Keratinocyte (primary cell): Measurements from ENCODE around the gene XCL1. TPM values are rescaled to one million over a fixed set of nuclear protein-coding genes. Genes with fewer than 3 reads are reported as not detected.

Experiments used
- DNase-seq: peaks from one replicate; pipeline ENCODE4 v3.0.0-alpha.2; 2011; ENCODE audit warnings: low read depth, missing footprints, low spot score
- FAIRE-seq: peaks from 2 replicates; lab custom pipeline; 2011; peaks lifted over from hg19 to GRCh38; lab: Jason Lieb, UNC
- H2AFZ ChIP-seq: 2 replicates; pipeline ENCODE4 v1.6.0; 2012; ENCODE audit warnings: low read length, control low read depth, inconsistent platforms; ENCODE audit not compliant: control insufficient read depth
- H3K27ac ChIP-seq: 2 replicates; pipeline ENCODE4 v1.5.1; 2011; ENCODE audit warnings: low read length; ENCODE audit not compliant: control insufficient read depth, insufficient read depth
- H3K27me3 ChIP-seq: 3 replicates; pipeline ENCODE4 v1.6.0; 2011; ENCODE audit warnings: low read length; ENCODE audit not compliant: control insufficient read depth, insufficient read depth; ENCODE audit errors: extremely low read depth
- H3K36me3 ChIP-seq, 2 experiments: 2 replicates in 1 of 2; 3 replicates in 1 of 2; pipeline ENCODE4 v1.5.1; 2011; ENCODE audit warnings: low read length in 2 of 2, mild to moderate bottlenecking in 1 of 2; ENCODE audit not compliant: control insufficient read depth in 2 of 2, insufficient read depth in 2 of 2; ENCODE audit errors: extremely low read depth in 1 of 2
- H3K4me1 ChIP-seq: 3 replicates; pipeline ENCODE4 v1.5.1; 2011; ENCODE audit warnings: low read length; ENCODE audit not compliant: control insufficient read depth, insufficient read depth; ENCODE audit errors: extremely low read depth
- H3K4me2 ChIP-seq: 3 replicates; pipeline ENCODE4 v1.6.0; 2011; ENCODE audit warnings: low read depth, low read length; ENCODE audit not compliant: control insufficient read depth, insufficient read depth; ENCODE audit errors: extremely low read depth
- H3K4me3 ChIP-seq, 3 experiments: fragments of 200-600 bp in 1 of 3; sonication (generic) in 1 of 3; 2 replicates in 2 of 3; 3 replicates in 1 of 3; pipeline ENCODE4 v1.5.1; 2011 to 2016; ENCODE audit warnings: low read length in 3 of 3, mild to moderate bottlenecking in 3 of 3, control low read depth in 2 of 3, inconsistent platforms in 1 of 3, low read depth in 1 of 3, mixed read lengths in 1 of 3, mixed run types in 1 of 3, moderate library complexity in 1 of 3; ENCODE audit not compliant: control insufficient read depth in 2 of 3, insufficient read depth in 2 of 3; ENCODE audit errors: extremely low read depth in 1 of 3
- H3K79me2 ChIP-seq: 2 replicates; pipeline ENCODE4 v1.6.0; 2012; ENCODE audit warnings: low read length; ENCODE audit not compliant: control insufficient read depth, insufficient read depth
- H3K9ac ChIP-seq: 3 replicates; pipeline ENCODE4 v1.6.0; 2011; ENCODE audit warnings: low read length; ENCODE audit not compliant: control insufficient read depth, insufficient read depth; ENCODE audit errors: extremely low read depth
- H3K9me1 ChIP-seq: 3 replicates; pipeline ENCODE4 v1.6.0; 2011; ENCODE audit warnings: low read length; ENCODE audit not compliant: control insufficient read depth, insufficient read depth; ENCODE audit errors: extremely low read depth
- H3K9me3 ChIP-seq: 2 replicates; pipeline ENCODE4 v1.5.1; 2012; ENCODE audit warnings: low read depth, low read length; ENCODE audit not compliant: control insufficient read depth
- H4K20me1 ChIP-seq: 3 replicates; pipeline ENCODE4 v1.6.0; 2011; ENCODE audit warnings: low read length; ENCODE audit not compliant: control insufficient read depth, insufficient read depth; ENCODE audit errors: extremely low read depth
- EZH2 ChIP-seq: IDR thresholded peaks from one replicate; pipeline ENCODE4 v1.6.1; 2012; ENCODE audit warnings: inconsistent platforms, mild to moderate bottlenecking, low read length, moderate library complexity
- dilution Hi-C: fragments of 300-500 bp; cut with MboI; formaldehyde crosslinking; loops from one replicate; pipeline ENCODE4 v1.7.0; 2020; ENCODE audit warnings: low sequenced_read_pairs; ENCODE audit not compliant: extremely low pct_ligation_motif_present
- polyA plus RNA-seq, 5 experiments: library from polyadenylated mRNA; depleted of rRNA in 3 of 5; stranded (reverse) in 3 of 5; stranded (forward) in 1 of 5; unstranded in 1 of 5; fragments of >200 nt; gene quantifications; 1 replicate in 1 of 5; 2 replicates in 3 of 5; 3 replicates in 1 of 5; pipeline versions ENCODE4 v1.2.1 to v1.2.3, GENCODE V29; 2011 to 2012; ENCODE audit warnings: missing spikeins in 2 of 5, low read depth in 1 of 5, low replicate concordance in 1 of 5
- TF ChIP-seq, protein P1 (sequence below), 3 experiments: IDR thresholded peaks in 1 of 3; conservative IDR thresholded peaks in 1 of 3; optimal IDR thresholded peaks in 1 of 3; 2 replicates in 2 of 3; 3 replicates in 1 of 3; pipeline versions ENCODE3 to v1.5.1; 2011; ENCODE audit warnings: low read length in 3 of 3, mild to moderate bottlenecking in 3 of 3, moderate library complexity in 2 of 3, control low read depth in 1 of 3, inconsistent platforms in 1 of 3; ENCODE audit not compliant: insufficient read depth in 2 of 3; ENCODE audit errors: extremely low read depth in 1 of 3

The XCL1 gene
- polyA plus RNA-seq, 1 donor (not counting 4 experiments of a cell fraction or from before 2014, with no cell fraction given) = 0.18 TPM

DNA sequence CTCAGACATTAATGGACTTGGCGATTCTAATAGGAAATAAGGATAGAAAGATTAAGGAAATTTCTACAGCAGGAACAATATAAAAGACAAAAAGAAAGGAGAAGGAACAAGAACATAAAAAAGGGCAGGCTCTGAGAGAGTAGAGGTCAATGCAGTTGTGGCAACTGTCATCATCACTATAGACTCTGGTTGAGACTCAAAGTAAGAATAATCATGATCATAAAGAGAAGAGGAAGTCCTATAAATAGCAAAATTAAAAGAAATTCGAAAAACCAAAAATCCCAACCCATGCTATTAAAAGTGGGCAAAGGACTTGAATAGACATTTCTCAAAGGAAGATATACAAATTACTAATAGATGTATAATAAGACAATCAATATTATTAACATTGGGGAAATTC is 14.4 kb upstream of the XCL1 start:
- dilution Hi-C loops = no loop called here
- no peak for FAIRE-seq
- no peaks in the 10 kb centered on the region for H3K4me1 ChIP-seq

DNA sequence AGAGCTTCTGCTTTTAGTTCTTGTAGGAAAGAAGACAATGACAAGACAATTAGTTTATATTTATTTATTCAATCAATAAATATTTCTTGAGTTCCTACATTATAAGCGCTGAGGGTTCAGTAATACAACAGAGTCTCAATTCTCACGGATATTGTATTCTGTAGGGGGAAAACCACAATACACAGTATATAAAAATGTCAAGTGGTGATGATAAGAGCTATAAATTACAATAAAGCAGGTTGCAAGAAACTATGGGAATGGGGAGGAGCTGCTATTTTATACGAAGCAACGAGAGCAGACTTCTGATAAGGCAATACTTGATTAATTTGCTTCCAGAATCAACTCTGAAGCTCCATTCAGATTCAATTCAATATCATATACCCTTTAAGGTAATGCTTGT is 10.6 kb upstream of the XCL1 start:
- Histone ChIP-seq H3K4me2 (no peak overlapping the region), H3K27ac (no peak overlapping the region), H3K9ac (no peak overlapping the region), H3K9me3 (no peaks in the 10 kb centered on the region), H3K79me2 (no peaks in the 10 kb centered on the region), H4K20me1 (no peaks in the 10 kb centered on the region), H3K9me1 (no peaks in the 10 kb centered on the region), H3K4me1 (no peaks in the 10 kb centered on the region), H3K36me3 (no peaks in the 10 kb centered on the region), H3K4me3 (no peak overlapping the region), H2AFZ (no peak overlapping the region), H3K27me3 (peaks cover 4% of the 10 kb centered on the region)
- no peak for FAIRE-seq
- dilution Hi-C loops = no loop called here
- TF ChIP-seq, protein P1, sequence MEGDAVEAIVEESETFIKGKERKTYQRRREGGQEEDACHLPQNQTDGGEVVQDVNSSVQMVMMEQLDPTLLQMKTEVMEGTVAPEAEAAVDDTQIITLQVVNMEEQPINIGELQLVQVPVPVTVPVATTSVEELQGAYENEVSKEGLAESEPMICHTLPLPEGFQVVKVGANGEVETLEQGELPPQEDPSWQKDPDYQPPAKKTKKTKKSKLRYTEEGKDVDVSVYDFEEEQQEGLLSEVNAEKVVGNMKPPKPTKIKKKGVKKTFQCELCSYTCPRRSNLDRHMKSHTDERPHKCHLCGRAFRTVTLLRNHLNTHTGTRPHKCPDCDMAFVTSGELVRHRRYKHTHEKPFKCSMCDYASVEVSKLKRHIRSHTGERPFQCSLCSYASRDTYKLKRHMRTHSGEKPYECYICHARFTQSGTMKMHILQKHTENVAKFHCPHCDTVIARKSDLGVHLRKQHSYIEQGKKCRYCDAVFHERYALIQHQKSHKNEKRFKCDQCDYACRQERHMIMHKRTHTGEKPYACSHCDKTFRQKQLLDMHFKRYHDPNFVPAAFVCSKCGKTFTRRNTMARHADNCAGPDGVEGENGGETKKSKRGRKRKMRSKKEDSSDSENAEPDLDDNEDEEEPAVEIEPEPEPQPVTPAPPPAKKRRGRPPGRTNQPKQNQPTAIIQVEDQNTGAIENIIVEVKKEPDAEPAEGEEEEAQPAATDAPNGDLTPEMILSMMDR (optimal IDR thresholded peaks at IDR 0.05 in 1 of 3, IDR thresholded peaks at IDR 0.05 in 1 of 3, conservative IDR thresholded peaks at IDR 0.05 in 1 of 3; ENCODE audit: extremely low read depth in 1 of 3, insufficient read depth in 2 of 3, low read length in 3 of 3) = no peak
- TF ChIP-seq EZH2 = no peak
- no peak for DNase-seq

More for the DNA sequence above, 14.4 kb upstream of the XCL1 start:
- H3K9ac ChIP-seq = no peak overlapping the region
- no peak overlapping the region for H2AFZ ChIP-seq
- H4K20me1 ChIP-seq = no peaks in the 10 kb centered on the region
- no peaks in the 10 kb centered on the region for H3K9me3 ChIP-seq
- H3K4me3 ChIP-seq = no peak overlapping the region
- H3K4me2 ChIP-seq = no peak overlapping the region
- H3K79me2 ChIP-seq = no peaks in the 10 kb centered on the region
- H3K9me1 ChIP-seq = no peaks in the 10 kb centered on the region
- H3K27ac ChIP-seq = no peak overlapping the region
- H3K36me3 ChIP-seq = no peaks in the 10 kb centered on the region
- no peak for TF ChIP-seq EZH2
- TF ChIP-seq, protein P1 (optimal IDR thresholded peaks at IDR 0.05 in 1 of 3, IDR thresholded peaks at IDR 0.05 in 1 of 3, conservative IDR thresholded peaks at IDR 0.05 in 1 of 3; ENCODE audit: extremely low read depth in 1 of 3, insufficient read depth in 2 of 3, low read length in 3 of 3) = no peak
- no peak for DNase-seq
- H3K27me3 ChIP-seq = peaks cover 7% of the 10 kb centered on the region
